ENCODE data around the gene EPS8L3.
"Not testable (repeated sequence)": the region's sequence is repeated elsewhere in the genome, so short reads cannot be mapped to it uniquely, and the experiment has no call there.

Gene EPS8L3

DNA sequence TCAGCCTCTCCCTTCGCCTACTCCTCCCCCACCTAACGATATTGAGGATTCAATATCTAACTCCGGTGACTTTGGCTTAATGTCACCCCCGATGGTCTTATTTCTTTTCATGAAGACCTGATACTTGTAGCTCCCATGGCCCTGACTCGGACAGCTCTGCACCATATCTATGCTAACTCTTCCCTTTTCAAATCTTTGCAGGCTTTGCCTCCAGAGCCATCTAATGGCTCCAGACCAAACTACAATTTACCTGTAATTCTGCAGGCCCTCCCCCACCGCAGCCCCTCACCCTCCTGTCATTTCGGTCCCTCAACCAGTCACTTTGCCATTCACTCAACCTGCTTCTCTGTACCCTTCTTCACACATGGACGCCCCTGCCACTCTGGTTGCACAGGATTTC lies 59.5 kb downstream of the EPS8L3 start:
- DNase-seq: no peak

DNA sequence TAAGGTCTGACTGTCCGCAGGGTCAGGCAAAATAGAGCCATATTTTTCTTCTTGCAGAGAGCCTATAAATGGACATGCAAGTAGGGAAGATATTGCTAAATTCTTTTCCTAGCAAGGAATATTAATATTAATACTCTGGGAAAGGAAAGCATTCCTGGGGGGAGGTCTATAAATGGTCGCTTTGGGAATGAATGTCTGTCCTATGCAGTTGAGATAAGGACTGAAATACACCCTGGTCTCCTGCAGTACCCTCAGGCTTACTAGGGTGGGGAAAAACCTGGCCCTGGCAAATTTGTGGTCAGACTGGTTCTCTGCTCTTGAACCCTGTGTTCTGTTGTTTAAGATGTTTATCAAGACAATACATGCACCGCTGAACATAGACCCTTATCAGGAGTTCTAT lies 60.8 kb downstream of the EPS8L3 start:
- DNase-seq: not testable (repeated sequence)

Measured in NCI-H446 treated with DMSO at 0.1 percent for 48 hours (cell line).